ENCODE data around the gene DGKG.

- no peak for TF ChIP-seq POLR2A (IDR thresholded peaks at IDR 0.05; ENCODE audit: low read depth, low read length)
- TF ChIP-seq TAF1 (IDR thresholded peaks at IDR 0.05; ENCODE audit: low read depth, low read length) = no peak
These were observed 264.7 kb downstream of the DGKG start for GRCh38 chr3:186097317-186097662.
